NCI-H146 treated with DMSO at 0.1 percent for 48 hours (cell line): ENCODE results near the gene RBMX.
"Not testable (repeated sequence)": the region's sequence is repeated elsewhere in the genome, so short reads cannot be mapped to it uniquely, and the experiment has no call there.

ENCODE experiments used
- DNase-seq: peaks from one replicate; lab custom pipeline; 2025; ENCODE audit not compliant: unreplicated experiment; lab: John Stamatoyannopoulos, UW

RBMX gene

DNA sequence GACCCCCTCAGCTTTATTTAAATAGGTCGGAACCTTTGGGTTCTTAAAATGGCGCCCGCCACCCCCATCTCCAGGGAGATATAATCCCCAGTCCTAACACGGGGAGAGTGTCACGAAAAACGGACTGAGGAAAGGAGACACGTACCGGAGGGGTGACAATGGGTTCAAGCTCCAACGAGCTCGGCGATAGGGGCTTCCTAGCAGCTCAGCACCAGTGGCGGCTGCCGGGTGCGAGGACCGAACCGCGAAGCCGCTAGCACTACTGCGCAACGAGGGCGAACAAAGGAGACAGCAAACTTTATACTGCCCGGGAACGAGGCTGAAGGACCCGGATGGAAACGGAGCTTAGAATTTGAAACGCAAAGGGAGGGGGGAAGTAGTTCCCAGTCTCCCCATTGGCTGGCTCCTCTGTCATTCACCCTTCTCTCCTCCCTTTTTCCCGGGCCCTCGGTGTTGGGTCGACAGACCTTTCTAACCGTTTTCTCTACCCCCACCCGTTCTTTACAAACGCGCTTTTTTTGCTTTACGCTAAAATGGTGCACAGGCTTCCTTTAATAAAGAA is at the start of gene RBMX:
TSS of gene RBMX (minus strand) at position 274 of the 562 bp plus-strand sequence. CDS start 1,298 bp downstream, outside the sequence.
- DNase-seq = peak; percentile 92

DNA sequence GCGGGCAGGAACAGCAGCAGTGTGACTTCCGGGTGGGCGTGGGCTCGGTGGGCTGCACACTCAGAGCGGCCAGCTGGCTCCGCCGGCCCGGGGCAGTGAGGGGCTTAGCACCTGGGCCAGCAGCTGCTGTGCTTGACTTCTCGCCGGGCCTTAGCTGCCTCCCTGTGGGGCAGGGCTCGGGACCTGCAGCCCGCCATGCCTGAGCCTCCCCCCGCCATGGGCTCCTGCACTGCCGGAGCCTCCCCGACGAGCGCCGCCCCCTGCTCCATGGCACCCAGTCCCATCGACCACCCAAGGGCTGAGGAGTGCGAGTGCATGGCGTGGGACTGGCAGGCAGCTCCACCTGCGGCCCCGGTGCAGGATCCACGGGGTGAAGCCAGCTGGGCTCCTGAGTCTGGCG is 40.9 kb upstream of the RBMX start:
- DNase-seq = not testable (repeated sequence)

DNA sequence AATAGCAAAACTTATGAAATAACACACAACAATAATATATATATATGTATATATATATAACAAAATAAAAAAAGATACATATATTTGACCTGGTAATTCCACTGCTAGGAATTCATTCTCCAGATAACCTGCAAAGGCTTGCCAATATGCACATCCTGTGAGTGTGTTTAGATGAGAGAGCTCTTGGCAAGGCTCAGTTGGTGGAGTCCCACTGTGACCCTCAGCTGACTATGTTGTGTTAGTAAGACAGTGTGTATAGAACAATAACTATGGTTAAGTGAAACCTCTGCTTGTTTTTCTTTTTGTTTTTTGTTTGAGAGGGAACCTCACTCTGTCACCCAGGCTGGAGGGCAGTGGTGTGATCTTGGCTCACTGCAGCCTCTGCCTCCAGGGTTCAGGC is 39.5 kb upstream of the RBMX start:
- no peak for DNase-seq

DNA sequence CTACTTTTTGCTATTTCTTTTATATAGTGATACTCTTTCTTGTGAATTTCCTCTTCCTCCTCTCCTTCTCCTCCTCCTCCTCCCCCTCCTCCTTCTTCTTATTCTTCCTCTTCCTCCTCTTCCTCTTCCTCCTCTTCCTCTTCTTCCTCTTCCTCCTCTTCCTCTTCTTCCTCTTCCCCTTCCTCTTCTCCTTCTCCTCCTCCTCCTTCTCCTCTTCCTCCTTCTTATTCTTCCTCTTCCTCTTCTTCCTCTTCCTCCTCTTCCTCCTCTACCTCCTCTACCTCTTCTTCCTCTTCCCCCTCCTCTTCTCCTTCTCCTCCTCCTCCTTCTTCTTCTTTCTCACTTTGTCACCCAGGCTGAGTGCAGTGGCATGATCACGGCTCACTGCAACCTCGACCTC is 36.3 kb upstream of the RBMX start:
- DNase-seq = no peak

DNA sequence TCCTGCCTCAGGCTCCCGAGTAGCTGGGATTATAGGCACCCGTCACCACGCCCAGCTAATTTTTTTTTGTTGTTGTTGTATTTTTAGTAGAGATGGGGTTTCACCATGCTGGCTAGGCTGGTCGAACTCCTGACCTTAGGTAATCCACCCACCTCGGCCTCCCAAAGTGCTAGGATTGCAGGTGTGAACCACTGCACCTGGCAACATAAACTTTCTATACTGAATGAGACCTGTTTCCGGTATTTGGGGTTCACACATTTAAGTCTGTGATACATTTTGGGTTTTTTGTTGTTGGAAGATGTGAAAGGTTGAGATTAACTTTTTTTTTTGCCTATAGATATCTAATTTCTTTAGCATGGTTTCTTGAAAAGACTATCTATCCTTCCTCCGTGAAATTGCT is 31.1 kb upstream of the RBMX start:
- not testable (repeated sequence) for DNase-seq

DNA sequence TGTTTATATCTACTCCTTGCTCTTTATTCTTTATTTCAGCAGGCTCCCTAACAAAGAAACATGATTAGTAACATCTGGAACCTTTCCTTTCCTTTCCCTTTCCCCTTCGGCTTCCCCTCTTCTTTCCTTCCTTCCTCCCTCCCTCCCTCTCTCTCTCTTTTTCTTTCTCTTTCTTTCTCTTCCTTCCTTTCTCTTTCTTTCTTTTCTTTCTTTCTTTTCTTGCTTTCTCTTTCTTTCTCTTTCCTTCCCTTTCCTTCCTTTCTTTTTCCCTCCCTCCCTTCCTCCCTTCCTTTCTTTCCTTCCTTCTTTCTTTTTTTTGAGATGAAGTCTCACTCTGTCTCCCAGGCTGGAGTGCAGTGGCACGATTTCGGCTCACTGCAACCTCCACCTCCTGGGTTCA is 30.7 kb upstream of the RBMX start:
- DNase-seq = no peak

DNA sequence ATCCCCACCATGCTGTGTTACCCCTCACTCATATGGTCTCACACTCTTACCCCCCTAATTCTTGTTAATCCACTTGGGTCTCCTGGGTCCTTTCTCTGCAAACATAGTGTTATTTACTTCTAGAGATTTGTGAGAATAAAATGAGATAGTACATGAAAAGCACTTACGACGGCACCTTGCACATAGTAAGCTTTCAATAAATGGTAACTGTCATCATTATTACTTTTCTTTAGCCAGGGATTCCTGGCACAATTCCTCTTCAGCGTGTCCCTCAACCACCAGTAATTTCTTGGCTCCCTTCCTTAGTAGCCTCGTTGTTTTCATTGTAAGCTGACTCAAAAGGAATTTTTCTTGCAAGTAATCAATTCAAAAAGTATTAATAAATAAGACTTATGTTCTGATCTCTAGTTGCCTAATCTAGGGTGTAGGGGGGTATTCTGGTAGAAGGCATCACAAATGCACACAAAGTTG is 30.1 kb upstream of the RBMX start:
- DNase-seq = no peak

DNA sequence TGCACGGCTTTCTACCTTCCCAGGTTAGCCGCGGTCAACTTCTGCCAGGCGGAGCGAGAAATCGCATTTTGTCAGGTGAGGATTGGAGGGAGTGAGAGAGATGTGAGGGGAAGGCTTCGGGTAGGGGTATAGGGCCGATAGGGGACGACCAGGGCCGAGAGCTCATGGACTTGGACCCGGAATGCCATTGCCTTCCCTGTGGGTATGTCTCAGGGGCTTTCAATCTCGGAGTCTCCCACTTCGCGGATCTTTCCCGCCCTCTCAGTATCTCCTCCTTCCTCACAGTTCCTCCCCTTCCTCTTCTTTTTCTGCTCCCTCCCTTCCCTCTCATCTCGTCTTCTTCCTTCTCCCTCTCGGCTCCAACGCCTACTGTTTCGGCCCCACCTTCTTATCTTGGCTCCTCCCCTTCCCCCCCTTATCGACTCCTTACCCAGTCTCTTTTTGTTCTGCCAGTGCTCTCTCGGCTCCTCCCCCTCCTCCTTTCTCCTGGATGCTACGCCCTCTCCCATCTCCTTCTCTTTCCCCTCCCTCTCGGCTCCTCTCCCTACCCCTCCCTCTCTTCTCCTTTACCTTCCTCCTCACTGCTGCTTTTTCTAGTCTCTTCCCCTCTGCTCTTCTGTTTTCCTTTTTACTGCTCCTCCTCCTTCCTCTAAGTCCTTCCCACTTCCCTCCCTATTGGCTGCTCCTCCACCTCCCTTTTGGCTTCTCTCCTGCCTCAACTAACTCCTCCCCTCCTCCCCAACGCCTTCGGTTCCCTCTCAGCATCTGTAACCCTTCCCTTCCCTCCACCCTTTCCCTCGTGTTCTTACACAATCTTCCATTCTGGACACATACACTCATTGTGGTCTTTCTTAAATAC is 29.4 kb upstream of the RBMX start:
- peak; percentile 97 for DNase-seq

DNA sequence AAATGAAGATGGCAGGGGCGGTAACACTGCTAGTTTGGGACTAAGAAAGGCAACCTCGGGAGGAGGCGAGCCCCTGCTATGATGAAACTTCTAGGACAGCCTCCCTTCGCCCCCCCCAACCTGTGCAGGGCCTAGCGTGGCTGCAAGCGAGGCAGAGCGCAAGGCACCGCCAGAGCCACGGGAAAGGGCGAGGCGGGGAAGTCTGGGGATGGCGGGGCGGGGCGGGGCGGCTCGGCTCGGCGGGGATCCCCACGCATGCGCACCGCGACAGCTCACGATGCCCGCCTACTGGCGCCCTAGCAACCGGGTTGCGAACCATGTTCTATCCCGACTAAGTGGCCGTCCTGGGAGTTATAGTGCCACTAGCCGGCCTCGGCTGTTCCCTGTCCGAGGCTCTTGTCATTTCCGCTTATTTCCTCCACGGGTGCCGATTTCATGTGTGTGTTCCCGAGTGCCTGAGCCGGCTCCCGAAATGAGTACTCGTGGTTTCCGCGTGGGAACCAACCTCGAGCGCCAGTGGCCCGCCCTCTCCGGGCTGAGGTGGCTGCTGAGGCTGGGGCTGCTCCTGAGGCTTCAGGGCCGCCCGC is 28.7 kb upstream of the RBMX start:
- DNase-seq = peak; percentile 41

DNA sequence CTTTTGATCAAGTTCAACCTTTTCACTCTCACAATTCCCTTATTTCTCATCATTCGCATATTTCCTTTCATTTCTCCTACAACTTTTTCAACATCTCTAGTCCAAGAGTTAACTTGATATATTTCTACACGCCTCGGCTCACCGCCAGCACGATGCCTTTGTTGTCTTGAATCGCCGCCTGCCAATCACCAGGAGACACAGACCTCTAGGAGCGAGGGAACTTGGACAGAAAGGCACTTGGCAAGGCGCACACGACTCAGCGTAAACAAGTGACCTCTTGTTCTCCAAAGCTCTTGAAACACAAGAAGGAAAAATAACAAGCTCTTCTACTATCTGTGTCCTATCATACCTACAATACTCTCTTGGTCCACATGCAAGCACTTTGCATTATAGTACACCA is 27.1 kb upstream of the RBMX start:
- no peak for DNase-seq

DNA sequence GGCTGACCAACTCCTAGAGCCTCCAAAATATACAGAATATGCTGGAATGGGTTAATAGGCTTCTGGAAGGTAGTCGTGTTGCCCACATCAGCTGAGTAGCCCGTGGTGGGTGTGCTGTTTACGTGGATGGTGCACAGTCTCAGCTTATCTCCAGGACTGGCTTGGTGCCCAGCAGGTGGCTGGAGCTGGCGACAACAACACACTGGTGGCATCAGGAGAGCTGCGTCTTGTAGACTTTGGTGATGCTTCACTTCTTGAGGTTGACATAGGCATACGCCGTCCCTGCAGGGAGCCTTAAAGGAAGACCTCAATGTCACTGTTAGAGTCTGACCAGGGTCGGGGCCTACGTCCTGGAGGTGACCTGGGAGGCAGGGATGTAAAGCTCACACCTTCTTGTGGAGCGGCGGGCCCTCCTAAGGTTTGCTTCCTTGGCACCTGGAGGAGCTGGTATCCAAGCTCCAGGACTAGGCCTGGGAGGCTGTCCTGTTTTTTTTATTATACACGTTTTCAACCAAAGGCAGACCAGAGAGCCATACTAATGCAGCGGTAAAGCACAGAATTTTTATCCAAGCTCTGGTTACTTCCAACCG is 26.5 kb upstream of the RBMX start:
- no peak for DNase-seq

DNA sequence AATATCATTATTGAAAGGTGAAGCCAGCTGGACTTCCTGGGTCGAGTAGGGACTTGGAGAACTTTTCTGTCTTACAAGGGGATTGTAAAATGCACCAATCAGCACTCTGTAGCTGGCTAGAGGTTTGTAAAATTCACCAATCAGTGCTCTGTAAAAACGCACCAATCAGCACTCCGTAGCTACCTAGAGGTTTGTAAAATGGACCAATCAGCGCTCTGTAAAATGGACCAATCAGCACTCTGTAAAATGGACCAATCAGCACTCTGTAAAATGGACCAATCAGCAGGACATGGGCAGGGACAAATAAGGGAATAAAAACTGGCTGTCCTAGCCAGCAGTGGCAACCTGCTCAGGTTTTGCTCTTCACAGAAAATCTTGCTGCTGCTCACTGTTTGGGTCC is 23.5 kb upstream of the RBMX start:
- DNase-seq = not testable (repeated sequence)

DNA sequence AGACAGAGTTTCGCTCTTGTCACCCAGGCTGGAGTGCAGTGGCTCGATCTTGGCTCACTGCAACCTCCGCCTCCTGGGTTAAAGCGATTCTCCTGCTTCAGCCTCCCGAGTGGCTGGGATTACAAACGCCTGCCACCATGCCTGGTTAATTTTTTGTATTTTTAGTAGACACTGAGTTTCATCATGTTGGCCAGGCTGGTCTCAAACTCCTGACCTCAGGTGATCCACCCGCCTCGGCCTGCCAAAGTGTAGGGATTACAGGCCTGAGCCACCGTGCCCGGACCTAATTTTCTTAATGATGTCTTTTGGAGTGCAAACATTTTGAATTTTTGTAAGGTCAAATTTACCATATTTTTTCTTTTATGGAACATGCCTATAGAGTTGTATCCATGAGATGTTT is 19.5 kb upstream of the RBMX start:
- DNase-seq = not testable (repeated sequence)

DNA sequence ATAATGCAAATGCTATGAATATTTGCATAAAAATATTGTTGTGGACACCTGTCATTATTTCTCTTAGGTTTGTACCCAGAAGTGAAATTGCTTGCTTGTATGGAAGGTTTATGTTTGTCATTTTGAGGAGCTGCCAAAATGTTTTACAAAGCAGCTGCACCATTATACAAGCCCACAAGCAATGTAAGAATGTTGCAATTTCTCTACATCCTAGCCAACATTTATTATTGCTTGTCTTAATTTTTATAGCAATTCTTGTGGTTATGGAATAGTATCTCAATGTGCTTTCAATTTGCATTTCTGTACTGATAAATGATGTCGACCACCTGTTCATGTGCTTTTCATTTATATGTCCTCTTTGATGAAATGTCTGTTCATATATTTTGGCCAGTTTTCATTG is 18.7 kb upstream of the RBMX start:
- DNase-seq = no peak

DNA sequence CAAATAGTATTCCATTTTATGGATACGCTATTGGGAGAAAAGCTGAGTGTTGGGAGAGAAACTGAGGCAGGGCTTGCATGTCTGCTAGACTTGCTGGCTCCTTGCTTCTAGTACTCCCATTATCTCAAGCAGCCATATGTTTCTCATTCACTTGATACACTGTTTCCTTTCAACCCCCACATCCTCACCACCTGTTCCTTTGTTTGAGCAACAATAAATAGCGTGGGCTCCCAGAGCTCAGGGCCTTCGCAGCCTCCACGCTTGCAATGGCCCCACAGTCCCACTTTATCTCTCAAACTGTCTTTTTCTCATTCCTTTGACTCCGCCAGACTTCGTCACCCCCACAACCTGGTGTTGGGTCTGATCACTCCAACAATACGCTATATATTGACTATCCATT is 18.2 kb upstream of the RBMX start:
- DNase-seq = not testable (repeated sequence)

DNA sequence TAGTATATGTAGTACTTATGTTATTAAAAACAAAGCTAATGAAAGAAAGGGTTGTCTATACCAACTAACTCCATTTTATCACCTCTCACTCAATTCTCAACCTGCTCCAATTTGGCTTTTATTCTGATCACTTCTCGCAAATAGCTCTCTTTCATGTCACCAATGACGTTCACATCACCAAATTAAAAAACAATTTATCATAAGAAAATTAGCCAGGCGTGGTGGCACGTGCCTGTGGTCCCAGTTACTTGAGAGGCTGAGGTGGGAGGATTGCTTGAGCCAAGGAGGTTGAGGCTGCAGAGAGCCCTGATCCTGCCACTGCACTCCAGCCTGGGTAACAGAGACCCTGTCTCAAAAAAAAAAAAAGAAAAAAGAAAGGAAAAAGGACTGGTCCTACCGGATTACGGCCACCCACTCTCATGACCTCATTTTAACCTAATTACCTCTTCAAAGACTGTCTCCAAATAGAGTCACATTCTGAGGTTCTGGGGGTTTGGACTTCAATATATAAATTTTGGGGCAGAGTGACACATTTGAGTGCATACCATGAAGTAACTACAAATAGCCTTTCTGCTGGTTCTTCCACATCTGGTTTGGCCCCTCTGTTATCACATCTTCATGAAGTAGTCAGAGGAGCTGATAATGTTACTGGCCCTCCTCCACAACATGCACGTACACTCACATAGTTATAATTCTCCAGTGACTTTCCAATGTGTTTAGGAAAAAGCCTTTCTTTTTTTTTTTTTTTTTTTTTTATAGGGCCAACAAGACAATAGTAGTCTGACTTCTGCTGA is 15.8 kb upstream of the RBMX start:
- no peak for DNase-seq

DNA sequence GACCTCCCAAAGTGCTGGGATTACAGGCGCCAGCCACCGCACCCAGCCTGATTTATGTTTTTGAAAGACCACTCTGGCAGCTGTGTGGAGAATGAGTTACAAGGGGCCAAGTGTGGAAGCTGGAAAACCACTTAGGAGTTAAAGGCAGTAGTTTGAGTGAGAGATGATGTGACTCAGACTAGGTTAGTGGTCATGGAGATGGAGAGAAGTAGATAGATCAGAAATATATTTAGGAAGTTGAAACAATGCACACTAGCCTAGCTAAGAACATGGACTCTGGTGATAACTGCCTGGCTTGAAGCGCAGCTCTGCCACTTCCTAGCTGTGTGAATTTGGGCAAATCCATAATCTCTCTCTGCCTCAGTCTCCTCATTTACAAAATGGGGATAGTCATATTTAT is 11.9 kb upstream of the RBMX start:
- DNase-seq = no peak

DNA sequence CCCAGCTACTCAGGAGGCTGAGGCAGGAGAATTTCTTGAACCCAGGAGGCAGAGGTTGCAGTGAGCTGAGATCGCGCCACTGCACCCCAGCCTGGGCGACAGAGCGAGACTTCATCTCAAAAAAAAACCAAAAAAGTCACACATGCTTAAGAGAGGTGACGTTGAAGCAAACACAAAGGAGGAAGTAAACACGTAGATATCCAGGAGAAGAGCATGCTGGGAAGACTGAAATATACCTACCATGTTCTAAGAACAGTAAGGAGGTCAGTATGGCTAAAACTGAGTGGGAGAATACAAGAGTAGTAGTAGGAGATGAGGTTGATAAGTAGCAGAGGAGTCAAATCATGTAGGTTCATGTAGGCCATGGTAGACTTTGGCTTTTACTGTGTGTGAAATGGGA is 10.1 kb upstream of the RBMX start:
- not testable (repeated sequence) for DNase-seq

DNA sequence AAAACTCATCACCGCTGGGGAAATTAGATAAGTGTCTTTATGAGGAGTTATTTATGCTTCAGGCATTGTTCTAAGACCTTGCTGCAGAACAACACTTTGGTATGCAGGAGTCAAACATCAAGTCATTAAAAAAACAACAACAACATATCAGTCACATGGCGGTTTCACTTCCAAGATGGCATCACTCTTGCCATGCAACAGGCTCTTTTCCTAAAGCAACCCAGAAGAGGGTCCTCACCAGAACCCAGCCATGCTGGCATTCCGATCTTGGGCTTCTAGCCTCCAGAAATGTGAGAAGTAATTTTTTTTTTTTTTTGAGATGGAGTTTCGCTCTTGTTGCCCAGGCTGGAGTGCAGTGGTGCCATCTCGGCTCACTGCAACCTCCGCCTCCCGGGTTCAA is 8.7 kb upstream of the RBMX start:
- no peak for DNase-seq

DNA sequence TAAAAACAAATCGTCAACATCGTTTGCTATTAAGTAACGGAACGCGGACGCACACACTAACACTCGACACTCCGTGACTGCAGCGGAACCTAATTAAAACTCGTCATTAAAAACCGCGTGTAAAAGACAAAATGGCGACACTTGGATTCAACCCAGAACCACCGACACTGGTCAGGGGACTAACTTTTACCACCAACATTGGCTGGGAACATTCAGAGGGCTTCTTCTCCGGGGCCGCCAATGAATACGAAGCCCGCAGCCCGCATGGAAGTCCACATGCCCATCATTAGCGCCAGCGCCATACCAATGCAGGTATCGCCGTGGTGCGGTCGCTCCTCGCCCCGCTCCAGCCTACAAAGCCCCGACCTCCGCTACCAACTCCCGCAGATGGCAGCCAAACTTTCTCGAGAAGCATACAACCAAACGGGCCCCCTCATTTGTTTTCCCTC is 498 bp downstream of the RBMX start:
- peak; percentile 27 for DNase-seq
